ENCODE data around the gene ZNF99.
"Not testable (repeated sequence)": the region's sequence is repeated elsewhere in the genome, so short reads cannot be mapped to it uniquely, and the experiment has no call there.

The ZNF99 gene

DNA sequence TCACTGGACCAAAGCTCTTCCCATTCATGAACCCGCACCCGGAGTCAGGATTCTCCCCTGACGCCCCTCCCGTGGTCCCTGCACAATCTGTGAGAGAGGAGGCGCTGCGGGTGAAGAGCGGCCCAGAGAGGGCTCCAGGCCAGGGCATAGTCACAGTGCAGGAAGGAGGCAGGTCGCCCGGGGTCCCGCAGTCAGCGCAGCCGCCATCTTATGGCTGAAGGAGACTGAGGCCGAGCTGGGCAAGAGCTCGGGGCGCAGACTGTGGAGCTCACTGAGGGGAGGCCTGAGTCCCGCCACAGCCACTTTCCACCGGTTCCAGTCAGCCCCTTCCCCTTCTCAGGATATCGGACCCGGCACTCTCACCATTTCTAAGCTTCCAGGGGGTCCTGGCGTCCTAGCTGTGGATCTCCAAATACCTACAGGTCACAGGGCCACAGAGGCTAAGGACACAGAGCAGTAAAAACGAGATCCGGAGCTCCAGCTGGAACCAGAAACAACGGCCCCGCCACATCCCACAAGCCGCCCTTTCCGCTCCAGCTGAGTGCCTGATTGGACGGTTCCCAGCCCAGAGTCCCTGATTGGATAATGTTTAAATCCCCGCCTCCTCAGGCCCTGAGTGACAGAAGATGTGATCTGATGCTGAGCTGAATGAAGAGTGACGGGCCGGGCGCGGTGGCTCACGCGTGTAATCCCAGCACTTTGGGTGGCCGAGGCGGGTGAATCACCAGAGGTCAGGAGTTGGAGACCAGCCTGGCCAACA is at the start of gene ZNF99:
TSS of gene ZNF99 (minus strand) at position 501 of the 760 bp plus-strand sequence. CDS start at position 366, 135 bp downstream.
- no peak for DNase-seq (ENCODE audit: low spot score)
- no peak for FAIRE-seq

DNA sequence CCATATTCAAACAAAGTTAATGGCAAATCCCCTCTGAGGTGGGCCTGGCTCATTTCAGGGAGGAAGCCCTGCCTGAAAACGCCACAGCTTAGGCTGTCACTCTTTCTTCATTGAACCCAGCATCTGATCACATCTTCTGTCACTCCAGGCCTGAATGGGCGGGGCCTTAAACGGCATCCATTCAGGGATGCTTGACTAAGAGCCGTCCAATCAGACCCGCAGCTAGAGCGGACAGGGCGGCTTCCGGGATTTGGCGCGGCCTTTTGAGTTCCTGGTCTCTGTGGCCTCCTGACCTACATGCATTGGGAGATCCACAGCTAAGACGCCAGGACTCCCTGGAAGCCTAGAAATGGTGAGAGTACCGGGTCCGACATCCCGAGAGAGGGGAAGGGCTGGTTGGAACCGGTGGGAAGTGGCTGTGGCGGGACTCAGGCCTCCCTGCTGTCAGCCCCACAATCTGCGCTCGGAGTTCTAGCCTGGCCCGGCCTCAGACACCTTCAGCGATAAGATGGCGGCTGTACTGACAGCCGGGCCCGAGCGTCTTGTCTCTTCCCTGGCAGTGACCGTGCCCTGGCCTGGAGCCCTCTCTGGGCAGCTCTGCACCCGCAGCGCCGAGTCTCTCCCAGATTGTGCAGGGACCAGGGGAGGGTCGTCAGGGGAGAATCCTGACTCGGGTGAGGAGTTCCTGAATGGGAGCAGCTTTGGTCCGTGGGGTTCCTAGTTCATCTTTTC is 48.2 kb upstream of the ZNF99 start, which contains the start of gene ZNF723:
TSS of gene ZNF723 (plus strand) at position 261 of the 732 bp plus-strand sequence. CDS start at position 350, 89 bp downstream.
- FAIRE-seq (no peak), DNase-seq (ENCODE audit: low spot score) (no peak)

DNA sequence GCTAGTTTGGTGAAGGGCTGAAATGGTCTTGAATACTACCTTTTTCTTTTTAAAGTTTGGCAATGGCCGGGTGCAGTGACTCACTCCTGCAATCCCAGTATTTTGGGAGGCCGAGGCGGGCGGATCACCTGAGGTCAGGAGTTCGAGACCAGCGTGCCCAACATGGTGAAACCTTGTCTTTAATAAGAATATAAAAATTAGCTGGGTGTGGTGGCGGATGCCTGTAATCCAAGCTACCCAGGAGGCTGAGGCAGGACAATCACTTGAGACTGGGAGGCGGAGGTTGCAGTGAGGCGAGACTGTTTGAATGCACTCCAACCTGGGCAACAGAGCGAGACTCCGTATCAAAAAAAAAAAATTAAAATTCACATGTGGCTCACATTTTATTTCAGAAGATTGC is 47.3 kb upstream of the ZNF99 start:
- FAIRE-seq: no peak
- no peak for DNase-seq (ENCODE audit: low spot score)

DNA sequence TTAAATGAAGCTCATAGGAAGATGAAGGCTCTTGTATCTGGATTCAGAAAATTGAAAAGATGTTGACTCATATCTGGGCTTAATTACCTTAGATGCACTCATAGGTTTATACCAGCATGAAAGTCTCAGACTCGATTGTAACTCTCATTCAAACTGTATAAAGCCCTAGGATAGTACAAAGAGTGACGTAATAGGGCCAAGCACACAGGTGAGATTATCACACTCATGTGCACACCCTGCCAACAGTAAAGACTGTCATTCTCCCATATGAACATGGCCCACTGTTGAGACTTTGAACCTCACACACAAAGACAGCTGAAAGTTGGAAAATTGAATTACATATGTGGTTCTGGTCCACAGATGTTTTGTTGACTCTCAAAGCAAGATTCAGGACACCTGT is 30.2 kb upstream of the ZNF99 start:
- no peak for FAIRE-seq
- DNase-seq (ENCODE audit: low spot score): no peak

DNA sequence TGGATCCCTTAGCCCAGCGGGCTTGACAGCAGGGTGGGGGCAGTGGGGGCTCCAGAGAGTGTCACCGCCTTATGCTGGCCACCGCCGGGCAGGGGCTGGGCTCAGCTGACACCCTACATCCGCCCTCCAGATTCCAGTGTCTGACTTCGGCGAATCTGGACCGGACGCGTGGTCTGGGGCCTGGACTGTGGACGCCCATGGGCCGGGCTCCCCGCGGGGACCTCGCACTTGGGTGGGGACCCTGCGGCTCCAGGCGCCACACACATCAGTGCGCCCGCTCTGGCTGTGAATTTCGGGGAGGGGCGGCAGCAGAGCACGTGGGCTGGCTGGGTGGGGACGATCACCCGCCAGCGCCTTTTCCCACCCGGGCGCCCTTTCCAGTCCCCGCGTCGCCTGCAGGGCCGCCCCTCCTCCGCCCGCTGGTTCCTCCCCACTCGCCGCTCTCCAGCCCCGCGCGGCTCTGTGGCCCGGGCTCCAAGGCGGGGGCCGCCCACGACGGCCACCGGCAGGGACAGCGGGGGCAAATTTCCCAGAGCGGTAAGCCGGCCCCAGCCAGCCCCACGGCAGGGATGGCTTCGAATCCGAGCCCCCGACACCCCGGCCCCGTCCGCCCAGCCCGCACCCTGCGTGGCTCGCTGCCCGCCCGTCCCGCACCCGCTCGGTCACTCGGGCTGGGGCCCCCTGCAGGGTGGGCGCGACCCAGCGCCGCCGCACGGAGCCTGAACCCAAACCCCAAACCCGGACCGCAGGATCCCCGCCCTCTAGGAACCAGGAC is 23.3 kb upstream of the ZNF99 start:
- FAIRE-seq (no peak), DNase-seq (ENCODE audit: low spot score) (no peak)

DNA sequence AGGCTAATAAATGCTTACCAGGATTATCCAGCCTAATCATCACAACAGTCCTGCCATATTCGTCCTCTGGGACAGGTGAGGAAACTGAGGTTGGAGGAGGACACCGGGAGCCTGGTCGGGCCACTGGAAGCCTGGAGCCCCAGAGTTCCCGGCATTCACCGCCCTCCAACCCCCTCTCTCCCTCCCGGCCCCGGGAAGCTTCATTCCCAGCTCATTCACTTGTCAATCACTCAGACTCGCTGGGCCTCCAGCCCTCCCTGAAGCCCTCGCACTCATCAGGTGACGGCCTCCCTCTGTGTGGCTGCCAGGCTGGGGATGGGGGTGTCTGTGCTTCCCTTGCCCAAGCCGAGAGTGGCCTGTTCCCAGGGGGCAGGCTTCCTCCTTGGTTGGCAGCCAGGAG is 22.5 kb upstream of the ZNF99 start:
- DNase-seq (ENCODE audit: low spot score) (no peak), FAIRE-seq (no peak)

DNA sequence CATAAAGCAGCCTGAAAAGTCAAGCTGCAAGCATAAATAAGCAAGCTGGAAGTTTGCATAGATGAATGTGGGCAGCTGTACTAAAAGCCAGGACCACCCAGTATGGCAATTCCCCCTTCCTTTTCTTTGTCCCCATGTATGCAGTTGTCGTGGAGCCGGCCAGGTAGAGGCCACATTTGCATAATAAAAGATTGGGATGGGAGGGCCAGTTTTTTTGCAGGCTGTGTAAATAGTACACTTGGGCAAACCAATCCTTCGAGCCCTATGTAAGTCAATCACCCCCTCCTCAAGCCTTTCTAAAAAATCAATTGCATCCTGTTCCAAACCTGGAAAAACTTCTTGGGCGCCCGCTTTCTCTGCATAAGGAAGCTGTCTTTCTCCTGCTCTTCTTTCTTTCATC is 13.1 kb upstream of the ZNF99 start:
- FAIRE-seq: no peak
- DNase-seq (ENCODE audit: low spot score): no peak

DNA sequence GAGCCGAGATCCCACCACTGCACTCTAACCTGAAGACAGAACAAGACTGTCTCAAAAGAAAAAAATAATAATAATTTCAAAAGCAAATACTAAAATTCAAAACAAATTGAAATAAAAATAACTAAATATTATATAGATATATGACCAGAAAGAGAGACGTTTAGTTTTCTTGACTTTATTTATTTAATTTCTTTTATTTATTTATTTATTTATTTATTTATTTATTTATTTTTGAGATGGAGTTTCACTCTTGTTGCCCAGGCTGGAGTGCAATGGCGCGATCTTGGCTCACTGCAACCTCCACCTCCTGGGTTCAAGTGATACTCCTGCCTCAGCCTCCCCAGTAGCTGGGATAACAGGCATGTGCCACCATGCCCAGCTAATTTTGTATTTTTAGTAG is 8.9 kb upstream of the ZNF99 start:
- DNase-seq (ENCODE audit: low spot score); FAIRE-seq: not testable (repeated sequence)

DNA sequence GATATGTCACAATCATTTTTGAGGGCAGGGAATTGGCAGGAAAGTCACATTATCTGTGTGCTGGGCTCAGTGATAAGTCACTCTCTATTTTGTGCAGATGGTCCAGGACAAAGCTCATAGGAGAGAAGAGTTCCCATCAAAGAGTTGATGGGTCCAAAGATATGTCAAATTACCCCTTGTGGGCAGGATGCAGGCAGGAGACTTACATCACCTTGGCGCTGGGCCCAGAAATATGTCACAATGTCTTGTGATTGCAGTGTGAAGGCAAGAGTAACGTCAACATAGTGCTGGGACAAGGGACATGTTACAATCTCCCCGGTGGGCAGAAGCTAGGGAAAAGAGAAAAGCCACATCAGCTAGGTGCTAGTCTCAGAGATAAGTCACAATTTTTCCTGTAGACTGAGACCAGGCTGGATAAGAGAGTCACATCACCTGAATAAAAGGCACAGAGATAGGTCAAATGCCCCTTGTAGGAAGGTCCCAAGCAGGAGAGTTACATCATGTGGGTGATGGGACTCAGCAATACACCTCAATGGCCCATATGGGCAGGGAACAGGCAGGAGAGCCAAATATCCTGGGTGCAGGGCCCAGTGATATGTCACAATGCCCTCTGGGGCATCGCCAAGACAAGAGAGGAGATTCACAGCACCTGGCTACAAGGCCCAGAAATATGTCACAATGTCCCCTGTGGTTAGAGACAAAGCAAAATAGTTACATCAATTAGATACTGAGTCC is 47.9 kb downstream of the ZNF99 start:
- FAIRE-seq: no peak
- no peak for DNase-seq (ENCODE audit: low spot score)

DNA sequence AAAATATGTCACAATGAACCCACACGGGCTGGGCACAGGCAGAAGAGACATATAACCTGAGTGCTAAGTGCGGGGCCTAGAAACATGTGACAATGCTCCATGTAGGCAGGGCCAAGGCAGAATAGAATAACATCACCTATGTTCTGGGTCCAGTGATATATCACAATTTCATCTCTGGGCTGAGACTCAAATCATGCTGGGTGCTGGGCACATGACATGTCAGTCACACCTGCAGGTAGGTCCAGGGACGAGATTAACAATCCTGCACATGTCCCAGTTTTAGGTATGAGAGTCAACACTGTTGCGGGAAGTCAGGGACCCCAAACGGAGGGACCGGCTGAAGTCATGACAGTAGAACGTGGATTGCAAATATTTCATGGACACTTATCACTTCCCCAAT is 50.3 kb downstream of the ZNF99 start:
- DNase-seq (ENCODE audit: low spot score) (no peak), FAIRE-seq (no peak)

DNA sequence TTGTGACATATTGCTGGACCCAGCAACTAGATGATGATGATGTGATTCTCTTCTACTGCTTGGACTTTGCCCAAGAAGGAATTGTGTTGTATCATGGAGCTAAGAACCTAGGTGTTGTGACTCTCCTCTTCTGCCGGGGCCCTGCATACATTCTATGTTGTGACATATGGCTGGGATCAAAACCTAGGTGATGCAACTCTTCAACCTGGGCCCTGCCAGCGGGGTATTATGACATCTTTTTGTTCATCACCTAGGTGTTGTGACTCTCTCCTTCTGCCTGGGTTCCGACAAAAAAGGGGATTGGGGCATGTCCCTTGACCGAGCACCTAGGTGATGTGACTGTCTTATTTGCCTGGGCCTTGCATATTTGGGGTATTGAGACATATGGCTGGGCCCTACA is 55.7 kb downstream of the ZNF99 start:
- FAIRE-seq; DNase-seq (ENCODE audit: low spot score): not testable (repeated sequence)

DNA sequence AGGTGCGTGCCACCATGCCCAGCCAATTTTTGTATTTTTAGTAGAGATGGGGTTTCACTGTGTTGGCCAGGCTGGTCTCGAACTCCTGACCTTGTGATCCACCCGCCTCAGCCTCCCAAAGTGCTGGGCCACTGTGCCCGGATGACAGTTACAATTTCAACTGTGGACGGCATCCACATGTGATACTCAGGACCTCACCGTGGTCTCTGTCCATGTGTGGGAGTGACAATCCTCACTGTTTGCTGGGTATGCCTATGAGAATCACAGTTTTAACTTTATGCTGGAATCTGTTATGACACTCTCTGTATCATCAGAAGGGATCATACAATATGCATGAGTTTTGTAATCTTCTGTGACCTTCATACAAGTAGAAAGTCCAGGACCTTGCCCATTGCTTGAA is 62.4 kb downstream of the ZNF99 start:
- FAIRE-seq; DNase-seq (ENCODE audit: low spot score): not testable (repeated sequence)

DNA sequence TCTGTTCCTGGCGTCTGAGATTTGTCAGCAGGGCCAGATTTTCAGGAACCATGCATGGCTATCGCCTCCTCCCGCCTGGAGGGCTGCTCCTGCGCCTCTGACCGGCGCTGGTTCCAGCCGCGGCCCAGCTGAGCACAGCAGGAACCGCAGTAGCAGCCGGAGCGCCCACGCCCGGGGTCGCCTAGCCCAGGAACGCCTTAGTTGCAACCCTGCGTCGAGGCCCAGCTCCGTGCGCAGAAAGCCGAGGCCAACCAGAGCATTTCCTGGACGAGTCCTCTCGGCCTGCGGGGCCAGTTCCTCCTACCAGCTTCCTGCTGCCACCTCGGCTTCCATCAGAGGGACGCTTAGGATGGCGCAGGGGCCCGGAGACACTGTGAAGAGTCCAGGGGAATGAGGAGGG is 75.0 kb downstream of the ZNF99 start:
- no peak for FAIRE-seq
- no peak for DNase-seq (ENCODE audit: low spot score)

DNA sequence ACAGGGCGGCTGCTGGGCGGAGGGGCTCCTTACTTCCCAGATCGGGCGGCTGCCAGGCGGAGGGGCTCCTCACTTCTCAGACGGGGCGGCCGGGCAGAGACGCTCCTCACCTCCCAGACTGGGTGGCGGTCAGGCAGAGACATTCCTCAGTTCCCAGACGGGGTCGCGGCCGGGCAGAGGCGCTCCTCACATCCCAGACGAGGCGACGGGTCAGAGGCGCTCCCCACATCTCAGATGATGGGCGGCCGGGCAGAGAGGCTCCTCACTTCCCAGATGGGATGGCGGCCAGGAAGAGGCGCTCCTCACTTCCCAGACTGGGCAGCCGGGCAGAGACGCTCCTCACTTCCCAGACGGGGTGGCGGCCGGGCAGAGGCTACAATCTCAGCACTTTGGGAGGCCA is 80.9 kb downstream of the ZNF99 start:
- not testable (repeated sequence) for DNase-seq (ENCODE audit: low spot score); FAIRE-seq

DNA sequence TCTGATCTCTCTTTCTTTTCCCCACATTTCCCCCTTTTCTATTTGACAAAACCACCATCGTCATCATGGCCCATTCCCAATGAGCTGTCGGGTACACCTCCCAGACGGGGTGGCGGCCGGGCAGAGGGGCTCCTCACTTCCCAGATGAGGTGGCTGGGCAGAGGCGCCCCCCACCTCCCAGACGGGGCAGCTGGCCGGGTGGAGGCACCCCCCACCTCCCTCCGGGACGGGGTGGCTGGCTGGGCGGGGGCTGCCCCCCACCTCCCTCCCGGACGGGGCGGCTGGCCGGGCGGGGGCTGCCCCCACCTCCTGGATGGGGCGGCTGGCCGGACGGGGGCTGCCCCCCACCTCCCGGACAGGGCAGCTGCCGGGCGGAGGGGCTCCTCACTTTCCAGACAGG is 81.3 kb downstream of the ZNF99 start:
- FAIRE-seq; DNase-seq (ENCODE audit: low spot score): not testable (repeated sequence)
